ENCODE data around the gene SLC6A8.

DNA sequence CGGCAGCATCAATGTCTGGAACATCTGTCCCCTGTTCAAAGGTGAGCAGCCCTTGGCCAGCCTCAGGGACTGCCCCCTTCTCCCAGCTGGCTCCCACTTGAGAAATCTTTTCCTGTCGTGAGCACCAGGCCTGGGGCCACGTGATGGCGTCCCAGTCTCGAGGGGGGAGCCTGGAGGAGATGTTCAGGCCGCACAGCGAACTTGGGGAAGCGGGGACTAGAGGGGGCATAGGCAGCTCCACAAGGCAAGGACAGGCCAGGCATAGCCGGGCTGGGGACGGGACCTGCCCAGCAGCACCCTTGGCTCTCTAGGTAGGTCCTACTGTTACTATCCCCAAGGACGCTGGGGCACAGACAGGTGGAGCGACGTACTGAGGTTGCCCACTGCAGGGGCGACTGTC is 2.7 kb downstream of the SLC6A8 start:
- no peak for TF ChIP-seq POLR2A (IDR thresholded peaks at IDR 0.05; ENCODE audit: low read depth, low read length)
- TF ChIP-seq CEBPB (IDR thresholded peaks at IDR 0.05; ENCODE audit: low read depth, low read length) = no peak
- no peak for TF ChIP-seq CTCF (conservative IDR thresholded peaks at IDR 0.05; ENCODE audit: low read depth, low read length)
- no peak for TF ChIP-seq RFX5 (IDR thresholded peaks at IDR 0.05; ENCODE audit: low read depth, low read length)
- no peak for TF ChIP-seq RCOR1 (IDR thresholded peaks at IDR 0.05; ENCODE audit: insufficient replicate concordance, low read length)
- TF ChIP-seq MAZ (IDR thresholded peaks at IDR 0.05; ENCODE audit: borderline replicate concordance, low read depth, low read length) = no peak
